Measurements from ENCODE around the gene BCO1.

Gene BCO1

DNA sequence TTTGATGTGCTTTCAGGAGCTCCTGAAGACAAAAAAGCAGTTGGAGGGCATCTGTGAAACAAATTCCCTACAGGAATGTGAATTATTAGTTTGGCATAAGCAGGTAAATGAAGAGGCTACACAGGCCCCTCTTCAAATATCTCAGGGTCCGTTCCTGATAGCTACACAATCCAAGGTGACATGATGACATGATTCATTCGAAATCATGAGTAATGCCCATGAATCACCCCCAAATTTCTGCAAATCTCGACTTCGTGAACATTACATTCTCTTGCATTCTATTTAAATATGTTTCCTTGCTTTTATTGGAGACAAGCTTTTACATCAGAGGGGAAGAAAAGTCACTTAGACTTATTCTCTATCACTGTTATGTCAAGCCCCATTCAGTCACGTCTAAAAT, 98.6 kb downstream of the BCO1 start (continued):
- TF ChIP-seq CSDC2 (CRISPR knock-in tag; IDR thresholded peaks at IDR 0.05) (no peak), ARNTL (CRISPR knock-in tag; IDR thresholded peaks at IDR 0.05; ENCODE audit: borderline replicate concordance, low read depth) (no peak), ZNF565 (CRISPR knock-in tag; conservative IDR thresholded peaks at IDR 0.05; ENCODE audit: low read depth) (no peak), ZFP3 (CRISPR knock-in tag; IDR thresholded peaks at IDR 0.05) (no peak), ZNF70 (CRISPR knock-in tag; IDR thresholded peaks at IDR 0.05) (no peak), GLIS3 (CRISPR knock-in tag; IDR thresholded peaks at IDR 0.05) (no peak), ISL1 (CRISPR knock-in tag; IDR thresholded peaks at IDR 0.05) (no peak)
- TF ChIP-seq, protein P1, sequence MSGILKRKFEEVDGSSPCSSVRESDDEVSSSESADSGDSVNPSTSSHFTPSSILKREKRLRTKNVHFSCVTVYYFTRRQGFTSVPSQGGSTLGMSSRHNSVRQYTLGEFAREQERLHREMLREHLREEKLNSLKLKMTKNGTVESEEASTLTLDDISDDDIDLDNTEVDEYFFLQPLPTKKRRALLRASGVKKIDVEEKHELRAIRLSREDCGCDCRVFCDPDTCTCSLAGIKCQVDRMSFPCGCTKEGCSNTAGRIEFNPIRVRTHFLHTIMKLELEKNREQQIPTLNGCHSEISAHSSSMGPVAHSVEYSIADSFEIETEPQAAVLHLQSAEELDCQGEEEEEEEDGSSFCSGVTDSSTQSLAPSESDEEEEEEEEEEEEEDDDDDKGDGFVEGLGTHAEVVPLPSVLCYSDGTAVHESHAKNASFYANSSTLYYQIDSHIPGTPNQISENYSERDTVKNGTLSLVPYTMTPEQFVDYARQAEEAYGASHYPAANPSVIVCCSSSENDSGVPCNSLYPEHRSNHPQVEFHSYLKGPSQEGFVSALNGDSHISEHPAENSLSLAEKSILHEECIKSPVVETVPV (CRISPR knock-in tag; IDR thresholded peaks at IDR 0.05) = no peak
- TF ChIP-seq, protein P2, sequence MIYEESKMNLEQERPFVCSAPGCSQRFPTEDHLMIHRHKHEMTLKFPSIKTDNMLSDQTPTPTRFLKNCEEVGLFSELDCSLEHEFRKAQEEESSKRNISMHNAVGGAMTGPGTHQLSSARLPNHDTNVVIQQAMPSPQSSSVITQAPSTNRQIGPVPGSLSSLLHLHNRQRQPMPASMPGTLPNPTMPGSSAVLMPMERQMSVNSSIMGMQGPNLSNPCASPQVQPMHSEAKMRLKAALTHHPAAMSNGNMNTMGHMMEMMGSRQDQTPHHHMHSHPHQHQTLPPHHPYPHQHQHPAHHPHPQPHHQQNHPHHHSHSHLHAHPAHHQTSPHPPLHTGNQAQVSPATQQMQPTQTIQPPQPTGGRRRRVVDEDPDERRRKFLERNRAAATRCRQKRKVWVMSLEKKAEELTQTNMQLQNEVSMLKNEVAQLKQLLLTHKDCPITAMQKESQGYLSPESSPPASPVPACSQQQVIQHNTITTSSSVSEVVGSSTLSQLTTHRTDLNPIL (CRISPR knock-in tag; IDR thresholded peaks at IDR 0.05; ENCODE audit: low read depth) = no peak
